CD4-positive, alpha-beta memory T cell (primary cell): ENCODE results near the gene ITCH. TPM values are rescaled to one million over a fixed set of nuclear protein-coding genes. Genes with fewer than 3 reads are reported as not detected.
"Not testable (repeated sequence)": the region's sequence is repeated elsewhere in the genome, so short reads cannot be mapped to it uniquely, and the experiment has no call there.

Experiments
- CTCF ChIA-PET: fragments of 350-600 bp; sonication (Branson Sonifier 250); formaldehyde crosslinking; loops from one replicate; lab custom pipeline; 2021; ENCODE audit warnings: inconsistent platforms; ENCODE audit not compliant: partially characterized antibody; lab: Charles Lee
- POLR2A ChIA-PET: fragments of 350-600 bp; sonication (Branson Sonifier 250); formaldehyde crosslinking; loops from one replicate; lab custom pipeline; 2021; ENCODE audit not compliant: partially characterized antibody; lab: Charles Lee
- DNase-seq, 5 donors: peaks; one replicate each; pipeline versions ENCODE4 v3.0.0 to v3.0.0-alpha.2; 2020 to 2022; ENCODE audit warnings: mixed read lengths in 1 of 5
- H3K27ac ChIP-seq: one replicate; pipeline ENCODE4 v1.7.0; 2013; ENCODE audit warnings: low read depth, low read length
- H3K27me3 ChIP-seq: 2 replicates; pipeline ENCODE4 v1.7.0; 2013; ENCODE audit warnings: mild to moderate bottlenecking, low read length, moderate library complexity; ENCODE audit not compliant: insufficient read depth
- H3K36me3 ChIP-seq: 2 replicates; pipeline ENCODE4 v1.7.0; 2013; ENCODE audit warnings: mild to moderate bottlenecking, low read length, moderate library complexity; ENCODE audit not compliant: insufficient read depth
- H3K4me1 ChIP-seq: 2 replicates; pipeline ENCODE4 v1.7.0; 2013; ENCODE audit warnings: mild to moderate bottlenecking, low read length, moderate library complexity; ENCODE audit not compliant: insufficient read depth
- H3K4me3 ChIP-seq, 2 donors: one replicate each; pipeline ENCODE4 v1.7.0; 2013; ENCODE audit warnings: low read length in 2 of 2, mild to moderate bottlenecking in 1 of 2
- H3K9me3 ChIP-seq, 2 donors: one replicate each; pipeline ENCODE4 v1.7.0; 2013; ENCODE audit warnings: low read length in 2 of 2, control low read depth in 1 of 2; ENCODE audit not compliant: control insufficient read depth in 1 of 2
- H3K27ac Mint-ChIP-seq, 7 donors: one replicate each; pipeline ENCODE4 v1.8.0; 2020 to 2021; ENCODE audit warnings: mixed read lengths in 7 of 7, mild to moderate bottlenecking in 6 of 7, inconsistent platforms in 3 of 7, moderate library complexity in 3 of 7
- H3K27me3 Mint-ChIP-seq, 2 donors: one replicate each; pipeline ENCODE4 v1.8.0; 2020 to 2021; ENCODE audit warnings: mixed read lengths in 2 of 2
- H3K36me3 Mint-ChIP-seq, 2 donors: one replicate each; pipeline ENCODE4 v1.8.0; 2020 to 2021; ENCODE audit warnings: mixed read lengths in 2 of 2, inconsistent platforms in 1 of 2, mild to moderate bottlenecking in 1 of 2
- H3K4me1 Mint-ChIP-seq, 4 donors: one replicate each; pipeline ENCODE4 v1.8.0; 2020 to 2021; ENCODE audit warnings: mixed read lengths in 4 of 4, mild to moderate bottlenecking in 1 of 4
- H3K4me3 Mint-ChIP-seq, 8 donors: one replicate each; pipeline ENCODE4 v1.8.0; 2020 to 2021; ENCODE audit warnings: mixed read lengths in 8 of 8, mild to moderate bottlenecking in 7 of 8, moderate library complexity in 6 of 8, inconsistent platforms in 3 of 8
- H3K9me3 Mint-ChIP-seq, 8 donors: one replicate each; pipeline ENCODE4 v1.8.0; 2020 to 2021; ENCODE audit warnings: mixed read lengths in 8 of 8, mild to moderate bottlenecking in 5 of 8, inconsistent platforms in 3 of 8, moderate library complexity in 1 of 8
- intact Hi-C: fragments of 100-400 bp; cut with micrococcal nuclease; formaldehyde crosslinking; loops from one replicate; pipeline ENCODE4 v1.15.1; 2023
- polyA plus RNA-seq, 2 donors: library from polyadenylated mRNA; unstranded; fragments of 300-500 nt; fragmentation: Illumina TruSeq; gene quantifications; one replicate each; pipeline ENCODE4 v1.2.3, GENCODE V29; 2021
- total RNA-seq, 2 experiments: library from RNA; stranded (reverse); gene quantifications; one replicate each; pipeline ENCODE4 v1.2.3, GENCODE V29; 2021

Gene ITCH
- total and polyA plus RNA-seq, 4 experiments from 2014 or later: 9.7 to 68.9 (median 42.2) TPM

DNA sequence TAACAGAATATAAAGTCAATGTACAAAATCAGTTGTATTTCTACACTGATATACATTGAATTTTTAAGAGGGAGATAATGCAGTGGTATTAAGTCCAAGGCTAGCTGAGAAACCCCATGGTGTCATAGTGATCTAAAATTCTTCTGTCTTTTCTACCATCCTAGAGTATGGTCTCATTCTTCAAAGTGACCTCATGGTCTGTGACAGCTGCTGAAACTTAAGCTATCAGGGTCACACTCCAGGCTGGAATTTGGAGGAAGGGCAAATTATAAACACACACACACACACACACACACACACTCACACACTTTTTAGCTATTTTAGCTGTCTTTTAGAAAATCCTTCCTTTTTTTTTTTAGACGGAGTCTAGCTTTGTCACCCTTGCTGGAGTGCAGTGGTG, 105.9 kb downstream of the ITCH start:
- H3K4me3 ChIP-seq: no peak overlapping the region
- intact Hi-C loops: no loop called here
- no peaks in the 10 kb centered on the region for H3K4me1 ChIP-seq
- H3K9me3 ChIP-seq: no peaks in the 10 kb centered on the region
- Mint-ChIP-seq H3K27me3 (no peaks in the 10 kb centered on the region), H3K4me1 (peaks cover 0 to 3% (median 0%) of the 10 kb centered on the region in 4 donors), H3K9me3 (no peaks in the 10 kb centered on the region), H3K36me3 (peaks cover 37 to 61% of the 10 kb centered on the region in 2 donors), H3K4me3 (no peak overlapping the region), H3K27ac (peak overlapping the region in 1 of 7 donors; percentile 51)
- no peaks in the 10 kb centered on the region for H3K27me3 ChIP-seq
- H3K27ac ChIP-seq: no peak overlapping the region
- H3K36me3 ChIP-seq: no peaks in the 10 kb centered on the region
- POLR2A ChIA-PET: no interaction called here
- no peak for DNase-seq
- CTCF ChIA-PET: interaction anchor here (1.3 kb wide), 1 partner anchor 157 kb away, joined by 3 read pairs; no protein-coding TSS in a partner anchor

- no peak for DNase-seq
- peaks cover 31 to 53% of the 10 kb centered on the region in 2 donors for H3K36me3 Mint-ChIP-seq
- no peaks in the 10 kb centered on the region for H3K9me3 Mint-ChIP-seq
- peaks cover 0 to 8% (median 5%) of the 10 kb centered on the region in 4 donors for H3K4me1 Mint-ChIP-seq
- Histone ChIP-seq H3K27me3 (no peaks in the 10 kb centered on the region), H3K4me1 (no peaks in the 10 kb centered on the region), H3K4me3 (no peak overlapping the region), H3K9me3 (no peaks in the 10 kb centered on the region), H3K36me3 (no peaks in the 10 kb centered on the region), H3K27ac (no peak overlapping the region)
- peak overlapping the region in 2 of 7 donors; percentile 59 to 66 for H3K27ac Mint-ChIP-seq
- ChIA-PET CTCF (interaction anchor here (1.1 to 1.4 kb wide), 2 partner anchors 92 to 160 kb away, joined by 5 to 7 read pairs; no protein-coding TSS in a partner anchor), POLR2A (no interaction called here)
- H3K4me3 Mint-ChIP-seq: no peak overlapping the region
- intact Hi-C loops: loop anchor here (5.0 kb wide), 1 partner anchor 160 kb away; no protein-coding TSS in a partner anchor
- H3K27me3 Mint-ChIP-seq: no peaks in the 10 kb centered on the region
These were observed 109.3 kb downstream of the ITCH start for GRCh38 chr20:34472246-34472925.

DNA sequence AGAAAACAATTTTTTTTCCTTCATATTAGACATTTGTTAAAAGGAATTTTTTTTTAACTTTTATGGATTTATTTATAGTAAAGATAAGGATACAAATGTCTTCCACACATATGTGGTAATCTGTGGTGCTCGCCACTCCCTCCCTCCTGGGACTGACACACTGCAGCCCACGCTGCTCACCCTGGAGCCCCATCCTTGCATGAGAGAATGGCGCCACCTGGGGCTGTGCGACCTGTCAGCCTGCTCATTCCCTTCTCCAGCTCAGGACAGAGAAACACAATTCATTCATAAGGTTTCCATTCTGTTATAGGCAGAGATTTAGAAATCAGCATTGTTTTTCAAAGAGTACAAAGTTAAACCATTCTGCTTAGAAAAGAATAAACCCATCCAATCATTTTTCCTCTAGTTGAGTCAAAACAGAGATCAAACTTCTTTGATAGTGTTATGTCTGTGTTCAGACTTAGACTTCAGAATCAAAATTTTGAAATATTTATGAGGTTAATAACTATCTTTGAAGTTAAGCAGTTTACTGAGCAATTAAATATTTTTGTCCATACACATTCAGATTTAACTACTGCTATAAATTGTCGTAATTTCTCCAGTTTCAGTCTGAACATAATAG, 110.3 kb downstream of the ITCH start:
- no peaks in the 10 kb centered on the region for H3K9me3 Mint-ChIP-seq
- no peaks in the 10 kb centered on the region for H3K4me1 ChIP-seq
- H3K4me3 Mint-ChIP-seq: no peak overlapping the region
- CTCF ChIA-PET: no interaction called here
- H3K27me3 ChIP-seq: no peaks in the 10 kb centered on the region
- peak in 3 of 5 donors; percentile 5 to 12 (median 6) for DNase-seq
- H3K36me3 ChIP-seq: no peaks in the 10 kb centered on the region
- intact Hi-C loops: loop anchor here (5.0 kb wide), 1 partner anchor 161 kb away; no protein-coding TSS in a partner anchor
- peaks cover 0 to 8% (median 5%) of the 10 kb centered on the region in 4 donors for H3K4me1 Mint-ChIP-seq
- POLR2A ChIA-PET: no interaction called here
- no peak overlapping the region for H3K27ac Mint-ChIP-seq
- H3K36me3 Mint-ChIP-seq: peaks cover 31 to 58% of the 10 kb centered on the region in 2 donors
- no peak overlapping the region for H3K4me3 ChIP-seq
- no peaks in the 10 kb centered on the region for H3K9me3 ChIP-seq
- no peak overlapping the region for H3K27ac ChIP-seq
- no peaks in the 10 kb centered on the region for H3K27me3 Mint-ChIP-seq

- no peak overlapping the region for H3K27ac ChIP-seq
- no peak overlapping the region for H3K4me3 ChIP-seq
- DNase-seq: peak in 2 of 5 donors; percentile 5 to 21
- ChIA-PET POLR2A (no interaction called here), CTCF (interaction anchor here (0.6 to 1.9 kb wide), 4 partner anchors 21 to 163 kb away, joined by 4 to 8 read pairs (median 4); no protein-coding TSS in a partner anchor)
- Mint-ChIP-seq H3K9me3 (peaks cover 0 to 2% (median 0%) of the 10 kb centered on the region in 8 donors), H3K36me3 (peaks cover 45 to 53% of the 10 kb centered on the region in 2 donors), H3K4me1 (peaks cover 0 to 8% (median 6%) of the 10 kb centered on the region in 4 donors), H3K4me3 (peak overlapping the region in 3 of 8 donors; percentile 4 to 33 (median 24)), H3K27ac (peak overlapping the region in 2 of 7 donors; percentile 25 to 55), H3K27me3 (no peaks in the 10 kb centered on the region)
- peaks cover 8% of the 10 kb centered on the region for H3K36me3 ChIP-seq
- intact Hi-C loops: no loop called here
- H3K9me3 ChIP-seq: no peaks in the 10 kb centered on the region
- H3K4me1 ChIP-seq: no peaks in the 10 kb centered on the region
- H3K27me3 ChIP-seq: no peaks in the 10 kb centered on the region
These were observed 113.1 kb downstream of the ITCH start for GRCh38 chr20:34475979-34476736.

DNA sequence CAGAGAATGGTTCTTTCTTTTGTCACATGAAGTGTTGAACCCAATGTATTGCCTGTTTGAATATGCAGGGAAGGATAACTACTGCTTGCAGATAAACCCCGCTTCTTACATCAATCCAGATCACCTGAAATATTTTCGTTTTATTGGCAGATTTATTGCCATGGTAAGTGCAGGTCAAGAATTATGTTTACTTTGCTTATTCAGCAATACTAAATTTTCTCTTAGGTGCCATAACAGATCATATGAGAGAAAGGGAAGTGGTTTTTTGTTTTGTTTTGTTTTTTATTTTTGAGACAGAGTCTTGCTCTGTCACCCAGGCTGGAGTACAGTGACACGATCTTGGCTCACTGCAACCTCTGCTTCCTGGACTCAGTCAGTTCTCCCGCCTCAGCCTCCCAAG, 116.6 kb downstream of the ITCH start:
- H3K4me3 Mint-ChIP-seq: no peak overlapping the region
- Histone ChIP-seq H3K27me3 (no peaks in the 10 kb centered on the region), H3K36me3 (peaks cover 18% of the 10 kb centered on the region), H3K4me3 (no peak overlapping the region), H3K27ac (no peak overlapping the region), H3K4me1 (no peaks in the 10 kb centered on the region), H3K9me3 (no peaks in the 10 kb centered on the region)
- intact Hi-C loops: no loop called here
- no peak for DNase-seq
- peak overlapping the region in 2 of 7 donors; percentile 14 to 53 for H3K27ac Mint-ChIP-seq
- peaks cover 0 to 8% (median 6%) of the 10 kb centered on the region in 4 donors for H3K4me1 Mint-ChIP-seq
- H3K36me3 Mint-ChIP-seq: peaks cover 56 to 58% of the 10 kb centered on the region in 2 donors
- CTCF ChIA-PET: no interaction called here
- peaks cover 0 to 7% (median 3%) of the 10 kb centered on the region in 8 donors for H3K9me3 Mint-ChIP-seq
- POLR2A ChIA-PET: no interaction called here
- H3K27me3 Mint-ChIP-seq: no peaks in the 10 kb centered on the region

- H3K4me3 Mint-ChIP-seq, H3K4me1 Mint-ChIP-seq, H3K27me3 ChIP-seq, H3K27ac ChIP-seq, intact Hi-C loops, H3K4me3 ChIP-seq, POLR2A ChIA-PET, H3K9me3 ChIP-seq, H3K9me3 Mint-ChIP-seq, H3K4me1 ChIP-seq, H3K27me3 Mint-ChIP-seq, DNase-seq: not testable (repeated sequence)
- CTCF ChIA-PET: interaction anchor here (1.0 kb wide), 1 partner anchor 14 kb away, joined by 3 read pairs; no protein-coding TSS in a partner anchor
- H3K36me3 ChIP-seq: peaks cover 18% of the 10 kb centered on the region
- peak overlapping the region in 1 of 7 donors; percentile 30 for H3K27ac Mint-ChIP-seq
- peaks cover 54 to 65% of the 10 kb centered on the region in 2 donors for H3K36me3 Mint-ChIP-seq
These were observed 119.1 kb downstream of the ITCH start for GRCh38 chr20:34482154-34482553.
